ENCODE measurements around the gene ZYG11B. TPM values are rescaled to one million over a fixed set of nuclear protein-coding genes. Genes with fewer than 3 reads are reported as not detected.

Gene ZYG11B
- total and polyA plus RNA-seq, 2 donors (not counting 3 experiments of a cell fraction or from before 2014, with no cell fraction given) = 8.2 to 27.2 TPM

DNA sequence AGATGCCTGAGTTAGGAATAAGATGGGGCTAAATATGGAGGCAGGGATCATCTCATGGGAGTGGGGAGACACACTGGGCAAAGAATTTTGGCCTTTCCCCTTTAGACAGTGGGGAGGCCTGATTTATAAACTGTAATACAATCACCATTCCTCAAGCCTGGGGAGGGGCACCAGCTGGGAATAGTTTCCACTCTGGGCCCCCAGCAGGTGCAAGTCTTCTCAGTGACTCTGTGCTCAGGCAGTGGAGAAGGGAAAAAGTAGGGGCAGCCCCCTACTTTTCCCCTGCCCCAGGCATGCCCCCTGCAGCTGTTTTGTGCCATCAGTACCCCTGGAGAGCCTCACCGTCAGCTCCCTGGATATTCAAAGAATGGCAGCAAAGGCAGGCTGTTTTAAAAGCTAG is 47.2 kb upstream of the ZYG11B start:
- Histone ChIP-seq H3K9ac (replicated peaks; ENCODE audit: extremely low read depth, insufficient read depth, low read length) (no peak overlapping the region), H4K20me1 (replicated peaks; ENCODE audit: control insufficient read depth, extremely low read depth, insufficient read depth, low read length) (no peaks in the 10 kb centered on the region), H3K4me1 (ENCODE audit: control insufficient read depth, extremely low read depth, insufficient read depth, low read length) (peaks cover 11% of the 10 kb centered on the region), H3K79me2 (ENCODE audit: control insufficient read depth, insufficient read depth, low read length) (no peaks in the 10 kb centered on the region), H3K4me2 (ENCODE audit: insufficient read depth, low read length) (no peak overlapping the region), H3K36me3 (ENCODE audit: control insufficient read depth in 2 of 2, extremely low read depth in 1 of 2, insufficient read depth in 2 of 2, low read length in 2 of 2) (no peaks in the 10 kb centered on the region), H3K4me3 (replicated peaks in 1 of 3; ENCODE audit: insufficient read depth in 1 of 3, low read depth in 1 of 3, low read length in 3 of 3) (no peak overlapping the region), H3K9me1 (replicated peaks; ENCODE audit: control insufficient read depth, extremely low read depth, insufficient read depth, low read length) (no peaks in the 10 kb centered on the region), H3K27ac (ENCODE audit: insufficient read depth, low read depth, low read length) (no peak overlapping the region), H3K27me3 (ENCODE audit: control insufficient read depth in 2 of 2, insufficient read depth in 2 of 2, low read length in 2 of 2) (no peaks in the 10 kb centered on the region), H3K9me3 (replicated peaks; ENCODE audit: control insufficient read depth, insufficient read depth, low read length) (no peaks in the 10 kb centered on the region), H2AFZ (ENCODE audit: low read depth, low read length) (no peak overlapping the region)
- ChIA-PET POLR2A (no interaction called here), CTCF (no interaction called here)
- FAIRE-seq (no peak), DNase-seq (ENCODE audit: low read depth, low spot score) (no peak)
- BruUV-seq (replicated peaks) = no TSS peak
- intact Hi-C loops (cut with micrococcal nuclease) = no loop called here
- TF ChIP-seq EZH2 (IDR thresholded peaks at IDR 0.05; ENCODE audit: borderline replicate concordance, low read depth, low read length, severe bottlenecking) (no peak), MYC (IDR thresholded peaks at IDR 0.05; ENCODE audit: low read depth, low read length) (no peak), JUN (IDR thresholded peaks at IDR 0.05; ENCODE audit: borderline replicate concordance, insufficient read depth, insufficient read length, low read depth) (no peak), POLR2AphosphoS5 (IDR thresholded peaks at IDR 0.05; ENCODE audit: insufficient read depth, low read depth, low read length) (no peak), FOS (IDR thresholded peaks at IDR 0.05; ENCODE audit: borderline replicate concordance, insufficient read depth, low read length) (no peak), POLR2A (IDR thresholded peaks at IDR 0.05; ENCODE audit: low read depth, low read length) (no peak), GATA2 (IDR thresholded peaks at IDR 0.05; ENCODE audit: insufficient read depth, insufficient read length, low read depth, low read length) (no peak)
- TF ChIP-seq, protein P1, sequence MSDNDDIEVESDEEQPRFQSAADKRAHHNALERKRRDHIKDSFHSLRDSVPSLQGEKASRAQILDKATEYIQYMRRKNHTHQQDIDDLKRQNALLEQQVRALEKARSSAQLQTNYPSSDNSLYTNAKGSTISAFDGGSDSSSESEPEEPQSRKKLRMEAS (IDR thresholded peaks at IDR 0.05; ENCODE audit: insufficient read depth, insufficient read length) = no peak
- TF ChIP-seq, protein P2, sequence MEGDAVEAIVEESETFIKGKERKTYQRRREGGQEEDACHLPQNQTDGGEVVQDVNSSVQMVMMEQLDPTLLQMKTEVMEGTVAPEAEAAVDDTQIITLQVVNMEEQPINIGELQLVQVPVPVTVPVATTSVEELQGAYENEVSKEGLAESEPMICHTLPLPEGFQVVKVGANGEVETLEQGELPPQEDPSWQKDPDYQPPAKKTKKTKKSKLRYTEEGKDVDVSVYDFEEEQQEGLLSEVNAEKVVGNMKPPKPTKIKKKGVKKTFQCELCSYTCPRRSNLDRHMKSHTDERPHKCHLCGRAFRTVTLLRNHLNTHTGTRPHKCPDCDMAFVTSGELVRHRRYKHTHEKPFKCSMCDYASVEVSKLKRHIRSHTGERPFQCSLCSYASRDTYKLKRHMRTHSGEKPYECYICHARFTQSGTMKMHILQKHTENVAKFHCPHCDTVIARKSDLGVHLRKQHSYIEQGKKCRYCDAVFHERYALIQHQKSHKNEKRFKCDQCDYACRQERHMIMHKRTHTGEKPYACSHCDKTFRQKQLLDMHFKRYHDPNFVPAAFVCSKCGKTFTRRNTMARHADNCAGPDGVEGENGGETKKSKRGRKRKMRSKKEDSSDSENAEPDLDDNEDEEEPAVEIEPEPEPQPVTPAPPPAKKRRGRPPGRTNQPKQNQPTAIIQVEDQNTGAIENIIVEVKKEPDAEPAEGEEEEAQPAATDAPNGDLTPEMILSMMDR (IDR thresholded peaks at IDR 0.05; ENCODE audit: extremely low read depth in 1 of 2, insufficient read depth in 1 of 2, low read depth in 1 of 2, low read length in 2 of 2) = no peak
- dilution Hi-C loops (cut with MboI; ENCODE audit: extremely low pct_ligation_motif_present, low sequenced_read_pairs) = no loop called here
